ENCODE results near the gene STK39.

- no peak for TF ChIP-seq EZH2phosphoT487 (IDR thresholded peaks at IDR 0.05; ENCODE audit: insufficient read depth, low read depth)
- TF ChIP-seq EZH2 (IDR thresholded peaks at IDR 0.05; ENCODE audit: insufficient read depth, poor library complexity, severe bottlenecking): no peak
Measured at GRCh38 chr2:167908786-167909185, 338.6 kb downstream of the STK39 start.

Measured in GM23248 (cell line).